HG02610 (cell line): ENCODE measurements around the gene PACRG.

Source experiments
- ATAC-seq: cut with Tn5 transposase; IDR thresholded peaks from one replicate; pipeline ENCODE4 v1.9.1; 2021; ENCODE audit warnings: mild to moderate bottlenecking, moderate library complexity; ENCODE audit not compliant: unreplicated experiment

The PACRG gene

GRCh38 chr6:163064397-163064796, 336.6 kb downstream of the PACRG start:
- ATAC-seq, result no peak

DNA sequence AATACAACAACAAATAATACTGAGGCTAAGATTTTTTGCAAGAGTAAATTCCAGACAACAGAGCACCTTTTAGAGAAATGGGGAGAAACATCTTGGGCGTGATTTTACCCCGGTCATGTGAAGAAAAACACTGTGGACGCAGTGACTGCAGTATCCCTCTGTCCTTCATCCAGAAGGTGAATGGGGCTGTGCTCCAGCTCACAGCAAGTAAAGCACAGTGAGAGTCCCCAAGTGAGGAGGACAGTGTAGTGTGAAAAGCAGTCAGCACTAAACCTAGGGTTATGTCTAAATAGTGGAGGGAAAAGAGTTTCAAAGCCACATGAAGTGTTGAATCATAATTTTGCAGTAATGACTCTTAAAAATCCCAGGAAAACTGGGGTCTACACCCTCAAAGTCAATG, 338.4 kb downstream of the PACRG start:
- ATAC-seq, result no peak

- ATAC-seq, result no peak
Measured at GRCh38 chr6:163077134-163077533, 349.4 kb downstream of the PACRG start.

DNA sequence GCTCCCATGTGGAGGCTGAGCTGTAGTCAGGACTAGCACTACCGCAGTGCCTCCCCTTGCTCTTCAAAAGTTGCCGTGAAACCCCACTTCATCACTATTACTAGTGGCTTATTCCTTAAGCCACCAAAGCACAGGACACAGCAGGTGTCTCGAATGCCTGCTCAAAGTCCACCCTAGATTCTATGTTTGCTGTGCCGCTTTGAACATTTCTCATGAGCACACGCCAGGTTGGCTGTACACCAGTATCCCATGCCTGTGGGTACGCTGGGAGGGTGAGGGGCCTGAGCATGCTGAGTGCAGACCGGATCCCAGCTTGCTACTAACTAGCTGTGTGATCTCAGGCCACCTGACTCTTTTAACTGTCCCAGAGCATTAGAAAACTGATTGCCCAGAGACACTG, 350.9 kb downstream of the PACRG start:
- no peak for ATAC-seq

DNA sequence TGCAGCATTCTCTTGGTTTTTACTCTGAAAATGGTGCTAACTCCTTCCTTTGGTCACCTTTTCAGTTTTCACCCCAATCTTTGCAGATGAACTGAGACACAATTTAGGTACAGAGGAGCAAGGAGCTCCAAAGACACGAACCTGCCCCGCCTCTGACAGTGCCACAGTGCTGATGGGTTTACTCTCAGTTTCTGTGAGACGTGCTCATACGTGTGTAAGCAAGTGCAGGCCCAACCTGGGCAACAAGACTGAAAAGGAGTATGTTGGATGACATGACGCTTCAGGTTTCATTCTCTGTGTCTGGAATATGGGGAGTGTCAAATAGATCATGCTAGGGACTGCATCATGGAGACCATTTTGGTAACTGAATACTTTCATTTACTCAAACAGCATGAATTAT, 352.5 kb downstream of the PACRG start:
- ATAC-seq, result no peak

GRCh38 chr6:163083141-163083540, 355.4 kb downstream of the PACRG start:
- ATAC-seq, result no peak

DNA sequence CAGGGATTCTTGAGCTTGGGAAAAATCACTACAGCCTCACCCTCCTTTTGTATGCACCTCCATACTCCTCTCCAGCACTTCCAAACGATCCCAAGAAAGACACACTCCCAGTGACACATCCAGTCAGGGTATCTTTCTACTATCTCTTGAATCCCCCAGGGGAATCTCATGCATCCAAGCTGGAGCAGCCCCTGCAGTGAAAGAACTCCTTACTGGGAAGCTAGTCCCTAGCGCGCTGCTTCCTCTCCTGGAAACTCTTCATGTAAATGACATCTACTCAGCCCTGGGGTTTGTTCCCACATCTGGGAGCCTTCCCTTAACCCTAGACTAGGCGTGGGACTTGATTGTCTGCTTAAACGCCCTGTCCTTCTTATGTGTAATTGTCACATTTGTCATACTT, 357.7 kb downstream of the PACRG start:
- no peak for ATAC-seq

DNA sequence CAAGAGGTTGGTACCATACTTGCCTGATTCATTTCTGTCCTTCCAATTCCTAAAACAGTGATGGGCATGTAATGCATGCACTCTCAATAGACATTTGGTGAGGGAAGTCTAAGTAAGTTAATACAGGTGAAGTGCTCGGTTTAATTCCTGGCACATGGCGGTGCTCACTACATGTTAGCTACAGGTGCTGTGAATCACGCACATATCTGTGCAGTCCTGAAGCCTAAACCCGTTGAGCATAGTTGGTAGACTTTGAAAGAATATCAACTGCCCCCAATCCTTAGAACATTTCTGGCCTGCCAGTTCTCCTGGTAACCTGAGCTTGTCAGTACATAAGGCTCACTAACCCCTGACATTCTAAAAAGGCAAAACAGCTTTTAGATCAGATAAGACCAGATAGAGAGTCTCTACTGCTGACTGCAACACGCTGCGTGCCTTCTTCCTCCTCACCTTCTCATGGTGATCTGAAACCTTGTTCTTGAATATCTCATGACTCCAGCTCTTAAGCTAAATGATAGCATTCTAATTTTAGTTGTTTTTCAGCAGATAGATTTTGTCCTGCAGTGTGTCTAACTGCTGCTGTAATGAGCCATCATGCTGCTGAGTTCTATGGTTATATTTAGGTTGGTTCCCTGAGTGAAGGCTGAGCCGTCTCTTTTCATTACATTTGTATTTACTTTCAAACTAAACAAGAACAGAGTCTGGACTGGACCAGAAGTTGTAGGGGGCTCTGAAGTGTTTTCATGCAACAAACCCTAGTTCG, 358.3 kb downstream of the PACRG start:
- no peak for ATAC-seq

- no peak for ATAC-seq
Measured at GRCh38 chr6:163086624-163086920, 358.8 kb downstream of the PACRG start.

DNA sequence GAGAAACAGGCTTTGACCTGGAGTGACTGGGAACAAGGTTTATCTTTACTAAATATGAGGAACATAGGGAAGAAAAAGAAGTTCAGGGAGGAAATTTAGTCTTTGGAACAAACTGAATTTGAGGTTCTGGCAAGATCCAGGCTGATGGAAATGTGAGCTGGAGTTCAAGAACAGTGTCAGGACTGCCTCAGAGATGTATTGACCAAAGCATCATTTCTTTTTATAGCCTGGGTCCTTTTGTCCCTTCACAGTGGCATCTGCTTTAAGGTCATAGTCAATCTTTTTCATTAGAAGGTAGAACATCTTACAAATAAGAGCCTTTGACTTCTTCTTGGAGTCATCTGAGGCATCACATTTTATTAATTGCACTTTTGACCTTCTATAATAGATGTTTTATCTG, 360.2 kb downstream of the PACRG start:
- ATAC-seq, result no peak

GRCh38 chr6:163092876-163093275, 365.1 kb downstream of the PACRG start:
- no peak for ATAC-seq

- ATAC-seq, result no peak
Measured at GRCh38 chr6:163094881-163095280, 367.1 kb downstream of the PACRG start.

DNA sequence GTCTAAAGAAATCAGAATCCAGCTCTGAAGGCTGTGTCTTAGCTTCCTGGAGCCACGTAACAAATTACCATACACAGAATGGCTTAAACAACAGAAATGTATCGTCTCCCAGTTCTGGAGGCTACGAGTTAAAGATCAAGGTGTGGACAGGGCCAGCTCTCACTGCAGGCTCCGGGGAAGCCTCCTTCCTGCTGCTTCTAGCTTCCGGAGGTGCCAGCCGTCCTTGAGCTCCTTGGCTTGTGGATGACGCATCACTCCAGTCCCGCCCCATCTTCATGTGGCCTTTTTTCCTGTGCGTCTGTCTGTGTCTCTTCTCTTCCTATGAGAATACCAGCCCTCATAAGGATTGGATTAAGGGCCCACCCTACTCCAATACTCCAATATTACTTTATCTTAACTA, 367.6 kb downstream of the PACRG start:
- no peak for ATAC-seq

DNA sequence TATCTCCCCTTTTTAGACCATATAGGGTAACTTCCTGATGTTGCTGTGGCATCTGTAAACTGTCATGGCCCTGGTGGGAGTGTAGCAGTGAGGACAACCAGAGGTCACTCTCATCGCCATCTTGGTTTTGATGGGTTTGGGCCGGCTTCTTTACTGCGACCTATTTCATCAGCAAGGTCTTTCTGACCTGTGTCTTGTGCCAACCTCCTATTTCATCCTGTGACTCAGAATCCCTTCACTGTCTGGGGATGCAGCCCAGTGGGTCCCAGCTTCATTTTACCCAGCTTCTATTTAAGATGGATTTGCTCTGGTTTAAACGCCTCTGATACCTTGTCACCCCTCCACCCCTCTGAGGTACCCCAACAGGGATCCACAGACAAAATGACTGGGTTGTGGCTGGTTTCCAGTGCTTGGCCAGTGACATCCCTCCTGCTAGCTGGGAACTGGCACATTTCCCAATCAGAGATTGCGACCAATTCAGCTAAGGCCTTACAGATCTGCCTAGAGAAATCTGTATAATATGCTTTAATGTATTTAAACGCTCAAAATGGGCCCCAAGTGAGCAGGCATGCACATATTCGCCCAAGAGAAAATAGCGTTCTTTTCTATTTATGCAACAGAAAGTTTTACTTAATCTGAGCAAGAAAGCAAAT, 371.2 kb downstream of the PACRG start:
- ATAC-seq, result no peak

GRCh38 chr6:163099621-163100171, 371.9 kb downstream of the PACRG start:
- no peak for ATAC-seq

DNA sequence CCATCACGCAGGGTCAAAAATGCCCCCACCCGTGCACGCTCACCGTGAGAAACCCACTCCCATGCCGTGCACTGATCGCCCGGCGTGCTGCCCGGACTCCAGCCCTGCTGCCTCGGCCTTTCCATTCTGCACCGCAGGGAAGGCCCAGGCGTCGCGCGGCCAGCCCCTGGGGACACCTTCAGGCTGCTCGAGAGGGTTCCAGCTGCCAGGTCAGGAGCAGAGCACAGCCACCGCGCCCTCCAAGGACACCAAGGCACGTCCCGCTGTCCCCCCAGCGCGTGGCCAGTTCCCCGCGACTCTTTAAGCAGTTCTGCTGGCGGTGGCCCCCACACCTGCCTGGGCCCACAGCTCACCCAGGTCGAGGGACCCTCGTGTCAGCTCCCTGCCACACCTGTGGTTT, 372.5 kb downstream of the PACRG start:
- ATAC-seq, result no peak

DNA sequence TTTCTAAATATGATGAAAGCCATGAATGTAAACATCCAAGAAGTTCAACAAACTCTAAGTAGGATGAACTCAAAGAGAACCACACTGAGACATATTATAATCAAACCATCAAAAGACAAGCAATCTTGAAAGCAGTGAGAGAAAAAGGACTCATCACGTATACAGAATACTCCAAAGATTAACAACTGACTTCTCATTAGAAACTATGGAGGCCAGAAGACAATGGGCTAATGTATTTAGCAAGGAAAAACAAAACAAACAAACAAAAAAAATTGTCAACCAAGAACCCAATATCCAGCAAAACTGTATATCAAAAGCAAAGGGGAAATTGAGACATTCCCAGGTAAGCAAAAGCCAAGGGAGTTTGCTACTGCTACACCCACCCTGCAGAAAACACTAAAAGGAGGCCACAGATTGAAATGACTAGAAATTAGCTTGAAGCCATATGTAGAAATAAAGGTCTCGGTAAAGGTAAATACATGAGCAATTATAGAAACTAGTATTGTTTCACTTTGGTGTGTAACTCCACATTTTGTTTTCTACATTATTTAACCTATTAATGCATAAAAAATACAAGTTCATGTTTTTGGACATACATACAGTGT, 385.7 kb downstream of the PACRG start:
- no peak for ATAC-seq

- no peak for ATAC-seq
Measured at GRCh38 chr6:163118941-163119340, 391.2 kb downstream of the PACRG start.

GRCh38 chr6:163120223-163120622, 392.4 kb downstream of the PACRG start:
- ATAC-seq, result no peak

DNA sequence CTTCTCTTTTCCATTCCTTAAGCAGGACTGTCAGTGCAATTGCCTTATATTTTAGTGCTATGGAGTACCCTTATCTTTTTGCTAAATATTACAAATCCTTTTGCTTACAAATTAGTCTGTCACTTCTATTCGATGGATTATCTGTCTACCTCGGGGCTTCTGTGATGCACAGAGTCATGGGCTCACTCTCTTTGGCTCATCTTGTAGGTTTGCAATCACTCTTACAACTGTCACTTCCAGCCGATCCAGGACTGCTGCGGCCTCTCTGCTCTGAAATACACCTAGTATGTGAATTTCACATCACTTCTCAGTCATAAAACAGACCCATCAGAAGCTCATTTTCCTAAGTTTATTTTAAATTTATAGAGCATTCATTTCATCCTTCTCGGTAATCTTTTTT, 393.5 kb downstream of the PACRG start:
- no peak for ATAC-seq

- no peak for ATAC-seq
Measured at GRCh38 chr6:163122365-163122764, 394.6 kb downstream of the PACRG start.

DNA sequence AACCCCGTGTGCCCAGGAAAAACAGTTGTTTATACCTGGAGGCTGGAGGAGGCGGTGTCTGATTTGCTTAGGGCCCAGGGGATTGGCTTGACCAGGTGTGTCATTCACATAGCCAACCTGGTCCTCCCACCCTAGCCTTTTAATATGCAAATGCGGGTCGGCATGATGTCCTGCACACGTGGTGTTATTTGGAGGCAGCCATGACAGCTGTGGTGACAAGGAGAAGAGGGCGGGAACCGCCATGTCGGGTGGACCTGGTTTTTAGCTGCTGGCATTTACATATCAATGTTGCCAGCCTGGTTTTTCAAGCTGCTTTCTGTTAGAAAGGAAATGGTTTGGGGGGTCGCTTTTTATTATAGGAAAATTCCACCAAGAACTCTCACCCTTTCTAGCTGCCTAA, 395.3 kb downstream of the PACRG start:
- ATAC-seq, result no peak
